CD4-positive, alpha-beta T cell treated with Interleukin-21 for 1 hour (primary cell): Measurements from ENCODE around the gene STX11.
A peak's percentile ranks its signal among the peaks of the same experiment; 100 is the strongest.

Experiments
- DNase-seq: peaks from one replicate; pipeline ENCODE4 v3.0.0-alpha.2; 2020

Gene STX11

GRCh38 chr6:144216668-144217218, 66.4 kb downstream of the STX11 start:
- DNase-seq: no peak

GRCh38 chr6:144217264-144217663, 66.9 kb downstream of the STX11 start:
- no peak for DNase-seq

GRCh38 chr6:144217797-144218196, 67.5 kb downstream of the STX11 start:
- no peak for DNase-seq

- DNase-seq: peak; percentile 68
Measured at GRCh38 chr6:144219056-144219685, 68.9 kb downstream of the STX11 start.

GRCh38 chr6:144220031-144220790, 69.9 kb downstream of the STX11 start:
- DNase-seq: no peak

GRCh38 chr6:144223686-144224085, 73.4 kb downstream of the STX11 start:
- DNase-seq: no peak

GRCh38 chr6:144231721-144232120, 81.4 kb downstream of the STX11 start:
- DNase-seq: no peak

GRCh38 chr6:144232176-144232831, 82.0 kb downstream of the STX11 start:
- no peak for DNase-seq

GRCh38 chr6:144232832-144233230, 82.5 kb downstream of the STX11 start:
- no peak for DNase-seq

GRCh38 chr6:144234399-144234798, 84.1 kb downstream of the STX11 start:
- no peak for DNase-seq

- DNase-seq: no peak
Measured at GRCh38 chr6:144234935-144235334, 84.6 kb downstream of the STX11 start.
